K562 (cell line): ENCODE data around the gene FCAMR. TPM values are rescaled to one million over a fixed set of nuclear protein-coding genes. Genes with fewer than 3 reads are reported as not detected.

ENCODE experiments used
- ATAC-seq: fragments of 200-7000 bp; cut with Tn5 transposase; 3 replicates; pipeline ENCODE4 v1.9.1; 2020; ENCODE audit warnings: moderate library complexity
- BruUV-seq: library from RNA; stranded (reverse); fragments of 400-500 nt; replicated peaks from 2 replicates; lab custom pipeline; 2021; lab: Mats Ljungman, UMichigan
- CTCF ChIA-PET: fragments of 300-600 bp; formaldehyde crosslinking; extraction: SDS; loops from one replicate; lab custom pipeline; 2021; ENCODE audit warnings: low intra/inter-chr PET ratio; lab: Yijun Ruan, JAX
- POLR2A ChIA-PET: fragments of 300-600, 350-650 bp; sonication (Branson Sonifier 250); formaldehyde crosslinking; extraction: SDS; loops from one replicate; lab custom pipeline; 2021; ENCODE audit warnings: antibody characterized with exemption, inconsistent platforms; lab: Yijun Ruan, JAX
- DNase-seq, 4 experiments: peaks; one replicate each; pipeline versions ENCODE4 v3.0.0 to v3.0.0-alpha.2; 2011 to 2018; ENCODE audit warnings: low spot score in 3 of 4, mixed read lengths in 3 of 4; ENCODE audit errors: extremely low read depth in 1 of 4
- FAIRE-seq: peaks from 2 replicates; lab custom pipeline; 2011; peaks lifted over from hg19 to GRCh38; lab: Jason Lieb, UNC
- H2AFZ ChIP-seq: 2 replicates; pipeline ENCODE4 v1.6.0; 2011; ENCODE audit warnings: low read depth, low read length, control low read depth, inconsistent platforms
- H3K27ac ChIP-seq: fragments of 200-600 bp; 3 replicates; pipeline ENCODE4 v1.8.0; 2011; ENCODE audit warnings: low read depth, mild to moderate bottlenecking, control low read depth, inconsistent platforms, low read length, moderate library complexity, mixed read lengths; ENCODE audit errors: extremely low read depth
- H3K27me3 ChIP-seq, 2 experiments: fragments of 300-600 bp in 1 of 2; 2 replicates in 1 of 2; 3 replicates in 1 of 2; pipeline versions ENCODE4 v1.6.0 to v1.8.0; 2011; ENCODE audit warnings: inconsistent platforms in 2 of 2, low read length in 2 of 2, mild to moderate bottlenecking in 1 of 2, mixed read lengths in 1 of 2, moderate library complexity in 1 of 2; ENCODE audit not compliant: control insufficient read depth in 2 of 2, insufficient read depth in 2 of 2
- H3K36me3 ChIP-seq: fragments of 300-600 bp; 3 replicates; pipeline ENCODE4 v1.8.0; 2011; ENCODE audit warnings: mild to moderate bottlenecking, low read length, inconsistent platforms; ENCODE audit not compliant: control insufficient read depth, insufficient read depth
- H3K4me1 ChIP-seq, 2 experiments: fragments of 200-600 bp in 1 of 2; replicated peaks in 1 of 2; 2 replicates in 1 of 2; 3 replicates in 1 of 2; pipeline versions ENCODE4 v1.5.1 to v1.8.0; 2011; ENCODE audit warnings: inconsistent platforms in 2 of 2, low read length in 2 of 2, mild to moderate bottlenecking in 1 of 2, mixed read lengths in 1 of 2, moderate library complexity in 1 of 2; ENCODE audit not compliant: control insufficient read depth in 2 of 2, insufficient read depth in 2 of 2
- H3K4me2 ChIP-seq: 2 replicates; pipeline ENCODE4 v1.6.1; 2011; ENCODE audit warnings: low read length, control low read depth, inconsistent platforms, mixed read lengths; ENCODE audit not compliant: insufficient read depth
- H3K4me3 ChIP-seq: fragments of 200-600 bp; sonication (generic), shearing (Covaris generic); 2 replicates; pipeline ENCODE4 v1.5.1; 2016; ENCODE audit warnings: control low read depth, inconsistent platforms
- H3K79me2 ChIP-seq: fragments of 200-600 bp; 3 replicates; pipeline ENCODE4 v1.8.0; 2011; ENCODE audit warnings: low read length, inconsistent platforms; ENCODE audit not compliant: control insufficient read depth, insufficient read depth
- H3K9ac ChIP-seq, 2 experiments: 2 replicates each; pipeline versions ENCODE4 v1.6.0 to v1.6.1; 2011; ENCODE audit warnings: low read depth in 2 of 2, low read length in 2 of 2, control low read depth in 1 of 2, inconsistent platforms in 1 of 2, mild to moderate bottlenecking in 1 of 2, mixed read lengths in 1 of 2; ENCODE audit not compliant: insufficient read depth in 1 of 2
- H3K9me1 ChIP-seq: one replicate; pipeline ENCODE4 v1.6.0; 2011; ENCODE audit warnings: inconsistent platforms, mild to moderate bottlenecking, low read length, moderate library complexity; ENCODE audit not compliant: control insufficient read depth, insufficient read depth
- H3K9me3 ChIP-seq: replicated peaks from 2 replicates; pipeline ENCODE4 v1.5.1; 2011; ENCODE audit warnings: low read depth, low read length, inconsistent platforms; ENCODE audit not compliant: control insufficient read depth, insufficient read depth
- H4K20me1 ChIP-seq: replicated peaks from 2 replicates; pipeline ENCODE4 v1.6.1; 2011; ENCODE audit warnings: low read length, inconsistent platforms, mixed read lengths; ENCODE audit not compliant: control insufficient read depth, insufficient read depth
- BCOR ChIP-seq: fragments of 450-650 bp; IDR thresholded peaks from 2 replicates; pipeline ENCODE4 v1.6.1; 2016
- KLF10 ChIP-seq: fragments of 250-450 bp; sonication (Bioruptor Pico); IDR thresholded peaks from 2 replicates; pipeline ENCODE4 v1.6.1; 2021; ENCODE audit warnings: matching md5 sums
- MLLT1 ChIP-seq, 2 experiments: fragments of 450-650 bp; IDR thresholded peaks; 2 replicates each; pipeline ENCODE4 v1.6.1; 2016
- PHF21A ChIP-seq: fragments of 450-650 bp; IDR thresholded peaks from 2 replicates; pipeline ENCODE4 v1.6.1; 2017; ENCODE audit warnings: low read depth, borderline replicate concordance
- RBM15 ChIP-seq: fragments of 200-400 bp; formaldehyde crosslinking; IDR thresholded peaks from 2 replicates; pipeline ENCODE4 v1.6.1; 2018; ENCODE audit warnings: mild to moderate bottlenecking, low read length, moderate library complexity; ENCODE audit not compliant: insufficient read depth
- RBM25 ChIP-seq: fragments of 200-400 bp; formaldehyde crosslinking; IDR thresholded peaks from 2 replicates; pipeline ENCODE4 v1.6.1; 2018; ENCODE audit warnings: low read length, low read depth, moderate library complexity; ENCODE audit not compliant: severe bottlenecking
- RNF2 ChIP-seq: sonication (generic); IDR thresholded peaks from 2 replicates; pipeline ENCODE4 v1.6.1; 2016
- SRF ChIP-seq, 2 experiments: fragments of 250-450, 450-650 bp in 1 of 2; sonication (Bioruptor Pico) in 1 of 2; sonication (generic) in 1 of 2; formaldehyde crosslinking; IDR thresholded peaks; 2 replicates each; pipeline versions ENCODE4 v1.5.0 to v1.5.1; 2020 to 2022; ENCODE audit warnings: mild to moderate bottlenecking in 1 of 2, missing genetic modification reagents in 1 of 2
- ZNF398 ChIP-seq: fragments of 250-450 bp; sonication (Bioruptor Pico); IDR thresholded peaks from 2 replicates; pipeline ENCODE4 v1.8.0; 2021; ENCODE audit warnings: moderate library complexity, mild to moderate bottlenecking, inconsistent platforms
- WGBS: fragments of 100-300 bp; shearing (Covaris generic); methylation state at CpG from one replicate; pipeline ENCODE4 v1.1.6; 2016; ENCODE audit warnings: low coverage, mixed read lengths; ENCODE audit not compliant: insufficient coverage; ENCODE audit errors: missing lambda C conversion rate; 5-methylcytosine and 5-hydroxymethylcytosine counted together
- in situ Hi-C: fragments of 300-500 bp; cut with MboI; formaldehyde crosslinking; loops from 4 replicates; pipeline ENCODE4 v1.15.0; 2018; ENCODE audit warnings: inconsistent platforms, mixed read lengths
- intact Hi-C: fragments of 100-400 bp; cut with micrococcal nuclease; formaldehyde crosslinking; loops from 2 replicates; pipeline ENCODE4 v1.14.2; 2022
- polyA plus RNA-seq, 8 experiments: library from polyadenylated mRNA; depleted of rRNA in 4 of 8; stranded (reverse) in 5 of 8; unstranded in 3 of 8; fragments of >200 nt; fragmentation: Nextera tagmentation in 2 of 8; fragmentation: Illumina TruSeq in 1 of 8; extraction: Ambion mirVana in 2 of 8; extraction: Trizol in 1 of 8; gene quantifications; 2 replicates each; pipeline versions ENCODE4 v1.2.1 to v1.2.3, GENCODE V29; 2011 to 2014; ENCODE audit warnings: inconsistent platforms in 1 of 8, missing spikeins in 1 of 8
- total RNA-seq, 7 experiments: library from RNA; depleted of rRNA in 6 of 7; stranded (reverse); fragments of >200 nt in 6 of 7; fragmentation: Illumina TruSeq in 2 of 7; extraction: Trizol in 2 of 7; gene quantifications; 2 replicates each; pipeline versions ENCODE4 v1.2.1 to v1.2.3, GENCODE V29; 2011 to 2021; ENCODE audit warnings: low replicate concordance in 1 of 7
- TF ChIP-seq, protein P1 (sequence below): sonication (generic); formaldehyde crosslinking; IDR thresholded peaks from 2 replicates; pipeline ENCODE4 v1.8.0; 2023; ENCODE audit warnings: mild to moderate bottlenecking, missing genetic modification reagents

Gene FCAMR
- total and polyA plus RNA-seq, 9 of the 15 experiments (the other 6 are each of a cell fraction or from before 2014, with no cell fraction given) = not detected

DNA sequence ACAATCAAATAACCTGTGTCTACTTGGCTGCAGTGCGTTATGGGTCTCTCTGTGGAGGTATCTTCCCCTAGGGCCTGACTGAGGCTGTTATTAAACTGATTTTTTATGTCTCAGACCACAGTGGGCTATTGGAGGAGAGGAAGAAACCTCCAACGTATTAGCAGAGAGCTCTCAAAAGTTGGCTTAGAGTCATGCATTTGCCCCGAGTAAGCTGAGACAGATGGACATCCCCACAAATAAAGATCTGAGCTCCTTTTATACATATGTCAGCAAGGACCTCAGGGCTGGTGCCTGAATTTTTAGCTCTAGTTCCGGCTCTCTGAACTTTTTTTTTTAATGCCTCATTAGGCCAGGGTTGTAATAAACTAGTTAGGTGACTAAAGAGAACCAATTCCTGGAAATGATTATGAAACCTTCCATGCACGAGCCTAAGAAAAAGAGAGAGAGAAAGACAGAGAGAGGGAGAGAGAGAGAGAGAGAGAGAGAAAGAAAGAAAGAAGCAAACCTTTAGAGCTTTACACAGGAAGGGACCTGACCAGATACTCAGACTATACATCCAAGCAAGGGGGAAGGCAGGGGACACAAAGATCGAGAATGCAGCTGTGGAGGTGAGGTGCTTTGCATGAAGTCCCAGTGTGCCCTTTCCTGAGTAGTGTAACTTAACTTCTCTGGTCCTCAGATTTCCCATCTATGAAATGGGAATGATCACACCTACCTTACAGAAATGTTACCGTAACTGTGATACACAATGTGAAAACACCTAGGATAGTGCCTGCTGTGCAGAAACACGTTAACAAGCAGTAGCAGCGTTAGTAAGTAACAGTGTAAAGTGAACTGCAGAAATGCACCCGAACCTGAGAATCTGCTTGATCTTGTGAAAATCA lies 15.6 kb downstream of the FCAMR start:
- H3K36me3 ChIP-seq = no peaks in the 10 kb centered on the region
- intact Hi-C loops (no loop called here), in situ Hi-C loops (no loop called here)
- no peaks in the 10 kb centered on the region for H3K9me1 ChIP-seq
- ATAC-seq (no peak), DNase-seq (no peak), FAIRE-seq (no peak)
- no peak overlapping the region for H3K4me3 ChIP-seq
- no TSS peak for BruUV-seq
- no peaks in the 10 kb centered on the region for H3K27me3 ChIP-seq
- H3K9me3 ChIP-seq = no peaks in the 10 kb centered on the region
- ChIA-PET POLR2A (interaction anchor here (0.5 to 2.1 kb wide), 12 partner anchors 8 to 865 kb away, joined by 3 to 9 read pairs (median 3); partner anchors contain the start of gene PIGR), CTCF (no interaction called here)
- no peaks in the 10 kb centered on the region for H3K79me2 ChIP-seq
- H3K4me1 ChIP-seq = peaks cover 6 to 22% of the 10 kb centered on the region in 2 experiments; a peak in 4 of 5 replicates
- H3K9ac ChIP-seq = no peak overlapping the region; a peak in 1 of 4 replicates
- peak overlapping the region; percentile 95 for H2AFZ ChIP-seq
- no peak overlapping the region for H3K27ac ChIP-seq
- no peaks in the 10 kb centered on the region for H4K20me1 ChIP-seq
- 53% methylated on average over 10 of the region's 10 CpGs for WGBS
- H3K4me2 ChIP-seq = no peak overlapping the region
- no peak for TF ChIP-seq RBM15
- no peak for TF ChIP-seq SRF (CRISPR knock-in tag; IDR thresholded peaks at IDR 0.05)
- peak; percentile 55; the same call in 1 of the 2 replicates for TF ChIP-seq BCOR
- no peak for TF ChIP-seq RNF2
- no peak for TF ChIP-seq PHF21A
- TF ChIP-seq, protein P1, sequence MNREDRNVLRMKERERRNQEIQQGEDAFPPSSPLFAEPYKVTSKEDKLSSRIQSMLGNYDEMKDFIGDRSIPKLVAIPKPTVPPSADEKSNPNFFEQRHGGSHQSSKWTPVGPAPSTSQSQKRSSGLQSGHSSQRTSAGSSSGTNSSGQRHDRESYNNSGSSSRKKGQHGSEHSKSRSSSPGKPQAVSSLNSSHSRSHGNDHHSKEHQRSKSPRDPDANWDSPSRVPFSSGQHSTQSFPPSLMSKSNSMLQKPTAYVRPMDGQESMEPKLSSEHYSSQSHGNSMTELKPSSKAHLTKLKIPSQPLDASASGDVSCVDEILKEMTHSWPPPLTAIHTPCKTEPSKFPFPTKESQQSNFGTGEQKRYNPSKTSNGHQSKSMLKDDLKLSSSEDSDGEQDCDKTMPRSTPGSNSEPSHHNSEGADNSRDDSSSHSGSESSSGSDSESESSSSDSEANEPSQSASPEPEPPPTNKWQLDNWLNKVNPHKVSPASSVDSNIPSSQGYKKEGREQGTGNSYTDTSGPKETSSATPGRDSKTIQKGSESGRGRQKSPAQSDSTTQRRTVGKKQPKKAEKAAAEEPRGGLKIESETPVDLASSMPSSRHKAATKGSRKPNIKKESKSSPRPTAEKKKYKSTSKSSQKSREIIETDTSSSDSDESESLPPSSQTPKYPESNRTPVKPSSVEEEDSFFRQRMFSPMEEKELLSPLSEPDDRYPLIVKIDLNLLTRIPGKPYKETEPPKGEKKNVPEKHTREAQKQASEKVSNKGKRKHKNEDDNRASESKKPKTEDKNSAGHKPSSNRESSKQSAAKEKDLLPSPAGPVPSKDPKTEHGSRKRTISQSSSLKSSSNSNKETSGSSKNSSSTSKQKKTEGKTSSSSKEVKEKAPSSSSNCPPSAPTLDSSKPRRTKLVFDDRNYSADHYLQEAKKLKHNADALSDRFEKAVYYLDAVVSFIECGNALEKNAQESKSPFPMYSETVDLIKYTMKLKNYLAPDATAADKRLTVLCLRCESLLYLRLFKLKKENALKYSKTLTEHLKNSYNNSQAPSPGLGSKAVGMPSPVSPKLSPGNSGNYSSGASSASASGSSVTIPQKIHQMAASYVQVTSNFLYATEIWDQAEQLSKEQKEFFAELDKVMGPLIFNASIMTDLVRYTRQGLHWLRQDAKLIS (CRISPR knock-in tag) = 0 out of 2 replicates have a peak, but pooled peaks have one; percentile 36
- TF ChIP-seq MLLT1 (IDR thresholded peaks at IDR 0.05) = no peak
- peak; percentile 62 for TF ChIP-seq RBM25
- no peak for TF ChIP-seq KLF10 (CRISPR knock-in tag)
- TF ChIP-seq ZNF398 (CRISPR knock-in tag) = no peak
